Epidermal melanocyte (primary cell): ENCODE data around the gene ZNF581.
A peak's percentile ranks its signal among the peaks of the same experiment; 100 is the strongest.

Source experiments
- DNase-seq: peaks from one replicate; pipeline ENCODE4 v3.0.0; 2011; ENCODE audit warnings: low spot score; ENCODE audit not compliant: insufficient read length

ZNF581 gene

GRCh38 chr19:55626350-55626749 is 17.1 kb upstream of the ZNF581 start:
- DNase-seq = no peak

GRCh38 chr19:55632463-55632834 is 11.0 kb upstream of the ZNF581 start:
- peak; percentile 76 for DNase-seq

GRCh38 chr19:55633861-55634260 is 9.6 kb upstream of the ZNF581 start:
- no peak for DNase-seq

- no peak for DNase-seq
Measured at GRCh38 chr19:55635334-55635717, 8.1 kb upstream of the ZNF581 start.

GRCh38 chr19:55635856-55636440 is 7.5 kb upstream of the ZNF581 start:
- no peak for DNase-seq

GRCh38 chr19:55636723-55637122 is 6.7 kb upstream of the ZNF581 start:
- no peak for DNase-seq

- no peak for DNase-seq
Measured at GRCh38 chr19:55637534-55637933, 5.9 kb upstream of the ZNF581 start.

- DNase-seq = no peak
Measured at GRCh38 chr19:55638864-55639359, 4.5 kb upstream of the ZNF581 start.

- DNase-seq = peak; percentile 70
Measured at GRCh38 chr19:55640043-55640576, 3.3 kb upstream of the ZNF581 start.

- DNase-seq = peak; percentile 79
Measured at GRCh38 chr19:55640577-55641425, 2.6 kb upstream of the ZNF581 start, which contains the start of gene ZNF580. Gene ZNF580, plus strand, starts transcription at chr19:55641002. Its CDS starts 1,507 bp downstream, at chr19:55642509.

GRCh38 chr19:55641426-55642152 is 1.9 kb upstream of the ZNF581 start:
- no peak for DNase-seq

- no peak for DNase-seq
Measured at GRCh38 chr19:55642153-55643002, 1.1 kb upstream of the ZNF581 start.

- DNase-seq = no peak
Measured at GRCh38 chr19:55643887-55644176, 383 bp downstream of the ZNF581 start.

GRCh38 chr19:55644191-55644833 is 863 bp downstream of the ZNF581 start:
- no peak for DNase-seq

- no peak for DNase-seq
Measured at GRCh38 chr19:55644842-55645511, 1.5 kb downstream of the ZNF581 start.

GRCh38 chr19:55645512-55645881 is 2.0 kb downstream of the ZNF581 start:
- DNase-seq = no peak

GRCh38 chr19:55646889-55647731 is 3.7 kb downstream of the ZNF581 start:
- no peak for DNase-seq

GRCh38 chr19:55647732-55648584 is 4.5 kb downstream of the ZNF581 start, which contains the start of gene CCDC106:
Gene CCDC106, plus strand, starts transcription at chr19:55648212. Its CDS starts 835 bp downstream, at chr19:55649047.
- DNase-seq = peak; percentile 85
